Trophoblast cell (in vitro differentiated cells and primary cell): ENCODE results near the gene RRP1B.

Experiments used
- DNase-seq, 2 donors: peaks; one replicate each; pipeline ENCODE4 v3.0.0-alpha.2; 2016
- H2AFZ ChIP-seq: 2 replicates; pipeline ENCODE4 v1.6.1; 2013; ENCODE audit warnings: low read length, moderate library complexity, mild to moderate bottlenecking; ENCODE audit not compliant: insufficient read depth, poor library complexity
- H2AK5ac ChIP-seq: 2 replicates; pipeline ENCODE4 v1.6.1; 2013; ENCODE audit warnings: mild to moderate bottlenecking, low read length
- H2BK120ac ChIP-seq: 2 replicates; pipeline ENCODE4 v1.6.1; 2013; ENCODE audit warnings: low read length, mild to moderate bottlenecking, moderate library complexity; ENCODE audit not compliant: insufficient read depth, poor library complexity
- H2BK12ac ChIP-seq: 2 replicates; pipeline ENCODE4 v1.6.1; 2013; ENCODE audit warnings: mild to moderate bottlenecking, low read length, moderate library complexity
- H2BK5ac ChIP-seq: 2 replicates; pipeline ENCODE4 v1.6.1; 2013; ENCODE audit warnings: low read length, low read depth, moderate library complexity, mild to moderate bottlenecking; ENCODE audit not compliant: poor library complexity
- H3K14ac ChIP-seq: 2 replicates; pipeline ENCODE4 v1.6.1; 2013; ENCODE audit warnings: mild to moderate bottlenecking, low read length
- H3K18ac ChIP-seq: 2 replicates; pipeline ENCODE4 v1.6.1; 2013; ENCODE audit warnings: mild to moderate bottlenecking, low read length
- H3K23ac ChIP-seq: 2 replicates; pipeline ENCODE4 v1.6.1; 2013; ENCODE audit warnings: low read length
- H3K27ac ChIP-seq: 2 replicates; pipeline ENCODE4 v1.5.1; 2013; ENCODE audit warnings: low read depth, mild to moderate bottlenecking, inconsistent platforms, low read length, moderate library complexity
- H3K27me3 ChIP-seq: 2 replicates; pipeline ENCODE4 v1.6.1; 2013; ENCODE audit warnings: inconsistent platforms, mild to moderate bottlenecking, low read length, moderate library complexity; ENCODE audit not compliant: insufficient read depth
- H3K36me3 ChIP-seq, 2 experiments: 1 replicate in 1 of 2; 2 replicates in 1 of 2; pipeline ENCODE4 v1.6.1; 2013; ENCODE audit warnings: low read length in 2 of 2, mild to moderate bottlenecking in 2 of 2, moderate library complexity in 1 of 2; ENCODE audit not compliant: insufficient read depth in 2 of 2, control insufficient read depth in 1 of 2
- H3K4ac ChIP-seq: 2 replicates; pipeline ENCODE4 v1.6.1; 2013; ENCODE audit warnings: low read depth, mild to moderate bottlenecking, low read length, moderate library complexity
- H3K4me1 ChIP-seq, 2 experiments: 1 replicate in 1 of 2; 2 replicates in 1 of 2; pipeline ENCODE4 v1.6.1; 2013; ENCODE audit warnings: low read length in 2 of 2, mild to moderate bottlenecking in 2 of 2, moderate library complexity in 1 of 2; ENCODE audit not compliant: insufficient read depth in 2 of 2, control insufficient read depth in 1 of 2
- H3K4me2 ChIP-seq: 2 replicates; pipeline ENCODE4 v1.6.1; 2013; ENCODE audit warnings: inconsistent platforms, mild to moderate bottlenecking, low read length, moderate library complexity
- H3K4me3 ChIP-seq: 2 replicates; pipeline ENCODE4 v1.5.1; 2013; ENCODE audit warnings: mild to moderate bottlenecking, low read depth, low read length, inconsistent platforms
- H3K79me1 ChIP-seq: one replicate; pipeline ENCODE4 v1.6.1; 2013; ENCODE audit warnings: low read length
- H3K79me2 ChIP-seq: 2 replicates; pipeline ENCODE4 v1.6.1; 2013; ENCODE audit warnings: low read length, mild to moderate bottlenecking; ENCODE audit not compliant: control insufficient read depth, insufficient read depth, poor library complexity
- H3K9ac ChIP-seq: 2 replicates; pipeline ENCODE4 v1.6.1; 2013; ENCODE audit warnings: mild to moderate bottlenecking, low read length
- H3K9me3 ChIP-seq: 2 replicates; pipeline ENCODE4 v1.6.1; 2013; ENCODE audit warnings: low read depth, mild to moderate bottlenecking, control low read depth, inconsistent platforms, low read length; ENCODE audit not compliant: insufficient read depth
- H4K12ac ChIP-seq: 2 replicates; pipeline ENCODE4 v1.6.1; 2013; ENCODE audit warnings: low read depth, mild to moderate bottlenecking, low read length, moderate library complexity
- H4K8ac ChIP-seq: 2 replicates; pipeline ENCODE4 v1.6.1; 2013; ENCODE audit warnings: low read depth, mild to moderate bottlenecking, low read length, moderate library complexity
- H4K91ac ChIP-seq: one replicate; pipeline ENCODE4 v1.6.1; 2013; ENCODE audit warnings: low read depth, mild to moderate bottlenecking, low read length, moderate library complexity
- WGBS: extraction: QIAGEN DNeasy Blood & Tissue Kit; methylation state at CpG from one replicate; pipeline ENCODE4 v1.1.7; 2013; ENCODE audit warnings: missing lambda C conversion rate; ENCODE audit not compliant: insufficient read length, insufficient coverage; ENCODE audit errors: extremely low coverage; 5-methylcytosine and 5-hydroxymethylcytosine counted together

Gene RRP1B

DNA sequence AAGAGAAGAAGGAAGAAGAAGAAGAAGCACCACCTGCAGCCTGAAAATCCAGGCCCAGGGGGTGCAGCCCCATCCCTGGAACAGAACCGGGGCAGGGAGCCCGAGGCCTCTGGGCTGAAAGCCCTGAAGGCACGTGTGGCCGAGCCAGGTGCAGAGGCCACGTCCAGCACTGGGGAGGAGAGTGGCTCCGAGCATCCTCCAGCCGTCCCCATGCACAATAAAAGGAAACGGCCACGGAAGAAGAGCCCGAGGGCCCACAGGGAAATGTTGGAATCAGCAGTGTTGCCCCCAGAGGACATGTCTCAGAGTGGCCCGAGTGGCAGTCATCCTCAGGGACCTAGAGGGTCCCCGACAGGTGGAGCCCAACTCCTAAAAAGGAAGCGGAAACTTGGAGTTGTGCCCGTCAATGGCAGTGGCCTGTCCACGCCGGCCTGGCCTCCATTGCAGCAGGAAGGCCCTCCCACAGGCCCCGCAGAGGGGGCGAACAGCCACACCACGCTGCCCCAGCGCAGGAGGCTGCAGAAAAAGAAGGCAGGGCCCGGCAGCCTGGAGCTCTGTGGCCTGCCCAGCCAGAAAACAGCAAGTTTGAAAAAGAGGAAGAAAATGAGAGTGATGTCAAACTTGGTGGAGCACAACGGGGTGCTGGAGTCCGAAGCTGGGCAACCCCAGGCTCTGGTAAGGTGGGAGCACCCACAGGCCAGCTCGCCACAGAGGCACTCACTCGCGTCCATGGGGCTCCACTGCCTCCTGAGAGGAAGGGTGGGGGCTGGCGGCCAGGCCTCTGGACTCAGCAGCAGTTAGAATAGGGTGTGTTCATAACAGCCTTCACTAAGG, 28.4 kb downstream of the RRP1B start:
- Histone ChIP-seq H3K14ac (peak overlapping the region; percentile 38), H2BK5ac (no peak overlapping the region), H3K27ac (peak overlapping the region; percentile 26), H2BK120ac (no peak overlapping the region), H3K23ac (no peak overlapping the region), H4K8ac (peak overlapping the region; percentile 43), H3K27me3 (no peaks in the 10 kb centered on the region), H3K18ac (peak overlapping the region; percentile 27), H3K4me1 (peaks cover 11 to 17% of the 10 kb centered on the region in 2 experiments), H3K79me2 (no peaks in the 10 kb centered on the region), H3K4ac (no peak overlapping the region), H3K36me3 (peaks cover 42 to 68% of the 10 kb centered on the region in 2 experiments), H4K12ac (no peak overlapping the region), H4K91ac (peak overlapping the region; percentile 20), H3K9me3 (peaks cover 2% of the 10 kb centered on the region), H3K4me2 (no peak overlapping the region), H3K9ac (no peak overlapping the region), H2AK5ac (no peak overlapping the region), H3K4me3 (no peak overlapping the region), H2BK12ac (peak overlapping the region; percentile 42), H2AFZ (no peak overlapping the region), H3K79me1 (peaks cover 3% of the 10 kb centered on the region)
- DNase-seq: no peak
- no CpG with 5 or more reads among the region's 27 CpGs for WGBS

DNA sequence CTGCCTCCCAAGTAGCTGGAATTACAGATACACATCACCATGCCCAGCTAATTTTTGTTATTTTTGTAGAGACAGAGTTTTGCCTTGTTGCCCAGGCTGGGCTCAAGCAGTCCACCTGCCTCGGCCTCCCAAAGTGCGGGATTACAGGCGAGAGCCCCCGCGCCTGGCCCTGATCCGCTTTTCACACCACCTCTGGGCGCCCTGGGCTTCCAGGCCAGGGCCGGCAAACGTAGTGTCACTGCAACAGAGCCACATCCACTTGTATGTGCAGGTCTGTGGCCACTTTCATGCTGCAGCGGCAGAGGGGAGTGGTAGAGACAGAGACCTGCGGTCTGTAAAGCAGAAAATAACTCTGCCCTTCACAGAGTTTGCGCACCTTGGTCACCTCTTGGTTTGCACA, 29.5 kb downstream of the RRP1B start:
- no peak for DNase-seq
- Histone ChIP-seq H3K18ac (peak overlapping the region; percentile 8), H3K79me2 (no peaks in the 10 kb centered on the region), H3K36me3 (peaks cover 49 to 74% of the 10 kb centered on the region in 2 experiments), H3K79me1 (peaks cover 3% of the 10 kb centered on the region), H3K9ac (no peak overlapping the region), H2BK5ac (no peak overlapping the region), H3K23ac (no peak overlapping the region), H3K14ac (no peak overlapping the region), H4K8ac (no peak overlapping the region), H3K4me3 (no peak overlapping the region), H3K4ac (no peak overlapping the region), H3K4me2 (no peak overlapping the region), H2AFZ (no peak overlapping the region), H3K27ac (no peak overlapping the region), H2BK12ac (no peak overlapping the region), H4K12ac (no peak overlapping the region), H3K4me1 (peaks cover 11 to 17% of the 10 kb centered on the region in 2 experiments), H2BK120ac (no peak overlapping the region), H3K9me3 (peaks cover 2% of the 10 kb centered on the region), H4K91ac (no peak overlapping the region), H2AK5ac (no peak overlapping the region), H3K27me3 (no peaks in the 10 kb centered on the region)
- no CpG with 5 or more reads among the region's 12 CpGs for WGBS

DNA sequence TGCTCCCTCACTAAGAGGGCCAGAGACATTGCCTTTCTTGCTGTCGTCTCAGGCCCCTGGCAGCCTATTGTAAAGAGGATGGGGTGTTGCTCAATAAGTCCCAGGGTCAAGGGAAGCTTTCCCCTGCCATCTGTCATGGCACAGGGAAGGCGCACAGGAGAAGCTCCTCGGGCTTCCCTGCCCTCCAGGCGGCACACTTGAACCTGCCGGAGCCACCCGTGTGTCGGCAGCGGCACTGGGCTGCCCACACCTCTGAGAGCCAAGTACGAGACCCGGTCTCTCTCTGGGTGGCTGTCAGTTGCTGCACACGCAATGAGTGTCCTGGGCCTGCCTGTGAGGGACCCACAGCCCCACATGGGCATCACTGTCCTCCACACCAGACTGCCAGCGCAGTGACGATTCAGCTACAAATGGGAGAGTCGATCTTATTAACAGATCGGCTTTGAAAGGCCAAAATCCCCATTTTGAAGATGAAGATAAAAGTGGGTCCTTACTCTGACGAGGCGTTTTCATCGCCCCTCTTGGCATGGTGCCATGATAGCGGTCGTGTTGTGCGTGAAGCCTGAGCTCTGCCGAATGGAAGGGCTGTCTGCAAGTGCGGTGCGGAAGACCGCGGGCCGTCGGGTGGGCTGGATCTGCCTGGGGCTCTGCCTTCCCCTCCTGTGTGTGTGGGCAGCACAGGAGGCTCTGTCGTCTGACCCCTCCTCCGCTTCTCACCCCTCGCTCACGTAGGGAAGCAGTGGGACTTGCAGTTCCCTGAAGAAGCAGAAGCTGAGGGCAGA, 30.4 kb downstream of the RRP1B start:
- DNase-seq: no peak
- no peak overlapping the region for H2AK5ac ChIP-seq
- H3K4me2 ChIP-seq: no peak overlapping the region
- no CpG with 5 or more reads among the region's 32 CpGs for WGBS
- H3K23ac ChIP-seq: no peak overlapping the region
- no peaks in the 10 kb centered on the region for H3K79me2 ChIP-seq
- H3K27me3 ChIP-seq: no peaks in the 10 kb centered on the region
- no peak overlapping the region for H2AFZ ChIP-seq
- peaks cover 11 to 17% of the 10 kb centered on the region in 2 experiments for H3K4me1 ChIP-seq
- H3K9ac ChIP-seq: no peak overlapping the region
- H3K27ac ChIP-seq: no peak overlapping the region
- H3K14ac ChIP-seq: no peak overlapping the region
- H4K91ac ChIP-seq: no peak overlapping the region
- no peak overlapping the region for H4K12ac ChIP-seq
- H2BK12ac ChIP-seq: no peak overlapping the region
- H4K8ac ChIP-seq: no peak overlapping the region
- peaks cover 2% of the 10 kb centered on the region for H3K9me3 ChIP-seq
- no peak overlapping the region for H2BK120ac ChIP-seq
- H3K79me1 ChIP-seq: peaks cover 3% of the 10 kb centered on the region
- H3K18ac ChIP-seq: no peak overlapping the region
- H3K36me3 ChIP-seq: peaks cover 58 to 77% of the 10 kb centered on the region in 2 experiments
- no peak overlapping the region for H3K4me3 ChIP-seq
- H3K4ac ChIP-seq: no peak overlapping the region
- no peak overlapping the region for H2BK5ac ChIP-seq

DNA sequence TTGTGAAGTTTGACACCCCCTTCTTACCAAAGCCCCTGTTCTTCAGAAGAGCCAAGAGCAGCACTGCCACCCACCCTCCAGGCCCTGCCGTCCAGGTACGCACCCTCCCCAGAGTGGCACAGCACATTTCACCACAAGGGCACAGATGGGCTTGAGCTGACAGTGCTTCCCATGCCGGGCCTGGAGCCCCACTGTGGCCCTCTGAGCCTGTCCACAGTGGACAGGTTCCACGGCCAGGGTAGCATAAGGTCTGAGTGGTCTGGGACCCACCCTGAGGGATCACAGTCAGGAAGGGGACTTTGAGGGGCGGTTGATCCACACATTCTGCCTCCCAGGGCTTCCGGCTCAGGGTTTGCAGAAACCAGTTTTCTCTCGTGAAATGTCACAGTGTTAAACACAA, 31.0 kb downstream of the RRP1B start:
- Histone ChIP-seq H3K27me3 (no peaks in the 10 kb centered on the region), H3K4me3 (no peak overlapping the region), H3K79me2 (no peaks in the 10 kb centered on the region), H3K9ac (no peak overlapping the region), H3K23ac (no peak overlapping the region), H3K79me1 (peaks cover 3% of the 10 kb centered on the region), H3K4ac (no peak overlapping the region), H3K18ac (no peak overlapping the region), H3K36me3 (peaks cover 53 to 72% of the 10 kb centered on the region in 2 experiments), H2BK120ac (no peak overlapping the region), H4K12ac (no peak overlapping the region), H3K4me2 (no peak overlapping the region), H4K8ac (no peak overlapping the region), H2AFZ (no peak overlapping the region), H3K27ac (no peak overlapping the region), H2BK12ac (no peak overlapping the region), H3K4me1 (peaks cover 11 to 17% of the 10 kb centered on the region in 2 experiments), H3K9me3 (peaks cover 2% of the 10 kb centered on the region), H4K91ac (no peak overlapping the region), H2BK5ac (no peak overlapping the region), H3K14ac (no peak overlapping the region), H2AK5ac (no peak overlapping the region)
- no CpG with 5 or more reads among the region's 7 CpGs for WGBS
- no peak for DNase-seq
